Measurements from ENCODE around the gene SPHK2.
"Not testable (repeated sequence)": the region's sequence is repeated elsewhere in the genome, so short reads cannot be mapped to it uniquely, and the experiment has no call there.

The SPHK2 gene, protein sequence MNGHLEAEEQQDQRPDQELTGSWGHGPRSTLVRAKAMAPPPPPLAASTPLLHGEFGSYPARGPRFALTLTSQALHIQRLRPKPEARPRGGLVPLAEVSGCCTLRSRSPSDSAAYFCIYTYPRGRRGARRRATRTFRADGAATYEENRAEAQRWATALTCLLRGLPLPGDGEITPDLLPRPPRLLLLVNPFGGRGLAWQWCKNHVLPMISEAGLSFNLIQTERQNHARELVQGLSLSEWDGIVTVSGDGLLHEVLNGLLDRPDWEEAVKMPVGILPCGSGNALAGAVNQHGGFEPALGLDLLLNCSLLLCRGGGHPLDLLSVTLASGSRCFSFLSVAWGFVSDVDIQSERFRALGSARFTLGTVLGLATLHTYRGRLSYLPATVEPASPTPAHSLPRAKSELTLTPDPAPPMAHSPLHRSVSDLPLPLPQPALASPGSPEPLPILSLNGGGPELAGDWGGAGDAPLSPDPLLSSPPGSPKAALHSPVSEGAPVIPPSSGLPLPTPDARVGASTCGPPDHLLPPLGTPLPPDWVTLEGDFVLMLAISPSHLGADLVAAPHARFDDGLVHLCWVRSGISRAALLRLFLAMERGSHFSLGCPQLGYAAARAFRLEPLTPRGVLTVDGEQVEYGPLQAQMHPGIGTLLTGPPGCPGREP
- 3.4 to 18.9 (median 6.7) reads per million in 17 experiments for total RNA-seq

DNA sequence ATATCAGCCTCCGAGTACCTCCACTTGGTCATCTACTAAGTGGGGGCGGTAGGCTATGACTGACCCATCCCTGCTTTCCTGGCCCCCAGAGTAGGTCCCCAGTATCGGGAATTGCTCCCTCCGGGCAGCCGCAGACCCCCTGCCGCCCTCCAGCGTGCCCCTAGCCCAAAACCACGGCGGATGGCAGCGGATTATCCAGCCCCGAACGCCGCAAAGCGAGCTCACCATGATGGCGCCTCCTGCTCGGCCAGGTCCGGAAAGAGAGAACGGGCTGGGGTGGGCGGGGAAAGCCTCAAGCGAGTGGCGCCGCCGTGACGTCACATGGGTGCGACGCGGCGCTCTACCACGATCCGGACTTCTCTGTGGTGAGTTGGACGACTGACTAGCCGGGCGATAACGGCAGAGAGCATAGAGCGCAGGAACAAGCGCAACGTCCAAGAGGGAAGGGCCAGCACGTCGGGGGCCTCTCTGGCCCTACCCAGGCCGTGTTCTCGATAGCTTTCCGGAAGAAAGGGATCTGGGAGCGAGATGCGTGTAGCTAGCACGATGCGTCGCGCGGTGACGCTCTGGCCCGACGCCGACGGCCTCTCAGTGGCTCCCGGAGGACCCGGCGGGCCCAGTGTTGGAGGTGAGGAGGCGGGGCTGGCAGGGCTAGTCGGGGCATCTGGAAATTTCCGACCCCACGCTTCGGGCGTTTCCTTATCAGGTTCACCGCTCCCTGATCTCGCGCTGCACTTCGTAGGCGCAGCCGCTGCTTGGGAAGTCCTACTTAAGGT lies at the start of gene SPHK2, which contains the start of gene RPL18:
Gene SPHK2 (plus strand): TSS at position 591 of the 776 bp plus-strand sequence. CDS start 1,009 bp downstream, outside the sequence.
Gene RPL18 (minus strand): TSS at position 263 of the 776 bp plus-strand sequence. CDS start 35 bp downstream, at position 228.
- DNase-seq: peak; percentile 99

DNA sequence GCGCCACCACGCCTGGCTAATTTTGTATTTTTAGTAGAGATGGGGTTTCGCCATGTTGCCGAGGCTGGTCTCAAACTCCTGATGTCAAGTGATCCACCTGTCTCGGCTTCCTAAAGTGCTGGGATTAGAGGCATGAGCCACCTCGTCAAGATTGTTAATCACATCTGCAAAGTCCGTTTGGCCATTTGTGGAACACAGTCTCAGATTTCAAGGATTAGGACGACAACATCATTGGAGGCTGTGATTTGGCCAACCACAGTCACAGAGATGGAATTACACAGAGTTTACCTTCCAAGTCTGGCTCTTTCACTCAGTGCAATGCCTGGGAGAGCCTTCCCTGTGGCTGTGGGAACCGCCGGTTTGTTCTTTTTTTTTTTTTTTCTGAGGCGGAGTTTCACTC lies 49.5 kb upstream of the SPHK2 start:
- DNase-seq: no peak

DNA sequence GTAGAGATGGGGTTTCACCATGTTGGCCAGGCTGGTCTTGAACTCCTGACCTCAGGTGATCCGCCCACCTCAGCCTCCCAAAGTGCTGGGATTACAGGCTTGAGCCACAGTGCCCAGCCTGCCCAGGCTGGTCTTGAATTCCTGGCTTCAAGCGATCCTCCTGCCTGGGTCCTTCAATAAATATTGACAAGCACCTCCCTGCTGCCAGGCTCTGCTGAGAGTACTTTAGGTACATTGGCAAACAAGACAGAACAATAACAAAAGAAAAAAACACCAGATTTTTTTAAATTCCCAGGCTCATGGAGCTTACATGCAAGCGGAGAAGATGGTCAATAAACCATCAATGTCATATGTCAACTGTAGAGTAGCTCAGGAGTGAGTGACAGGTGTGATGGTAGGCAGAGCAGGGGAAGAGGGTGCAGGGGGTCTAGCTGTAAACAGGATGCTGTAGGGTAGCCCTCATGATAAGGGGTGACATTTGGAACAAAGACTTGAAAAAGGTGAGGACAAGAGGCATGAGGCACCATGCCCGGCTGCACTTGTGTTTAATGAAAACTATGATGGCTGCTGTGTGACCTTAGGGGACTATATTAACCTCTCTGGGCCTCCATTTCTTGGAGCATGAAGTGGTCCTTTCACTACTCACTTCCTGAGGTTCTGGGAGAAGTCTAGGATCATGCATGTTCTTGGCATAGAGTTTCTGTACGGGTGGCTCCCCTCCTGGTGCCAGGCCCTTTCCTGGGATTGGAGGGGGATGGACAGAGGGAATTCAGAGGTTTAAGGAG lies 47.7 kb upstream of the SPHK2 start:
- no peak for DNase-seq

DNA sequence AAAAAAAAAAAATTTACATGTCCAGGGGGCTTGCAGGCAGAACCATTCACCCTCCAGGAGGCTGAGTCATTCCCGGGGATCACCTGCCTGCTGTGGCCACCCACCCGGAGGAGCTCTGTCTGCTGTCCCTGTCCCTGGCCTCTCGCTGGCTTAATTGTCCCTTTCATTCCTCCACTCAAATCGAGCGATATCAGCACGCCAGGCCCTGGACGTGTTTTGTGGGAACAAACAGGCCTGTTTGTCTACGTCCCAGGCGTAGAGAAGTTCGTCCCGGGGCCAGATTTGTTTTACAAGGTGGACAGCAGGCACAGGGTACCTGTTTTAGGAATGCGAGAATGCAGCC lies 46.2 kb upstream of the SPHK2 start:
- DNase-seq: no peak

DNA sequence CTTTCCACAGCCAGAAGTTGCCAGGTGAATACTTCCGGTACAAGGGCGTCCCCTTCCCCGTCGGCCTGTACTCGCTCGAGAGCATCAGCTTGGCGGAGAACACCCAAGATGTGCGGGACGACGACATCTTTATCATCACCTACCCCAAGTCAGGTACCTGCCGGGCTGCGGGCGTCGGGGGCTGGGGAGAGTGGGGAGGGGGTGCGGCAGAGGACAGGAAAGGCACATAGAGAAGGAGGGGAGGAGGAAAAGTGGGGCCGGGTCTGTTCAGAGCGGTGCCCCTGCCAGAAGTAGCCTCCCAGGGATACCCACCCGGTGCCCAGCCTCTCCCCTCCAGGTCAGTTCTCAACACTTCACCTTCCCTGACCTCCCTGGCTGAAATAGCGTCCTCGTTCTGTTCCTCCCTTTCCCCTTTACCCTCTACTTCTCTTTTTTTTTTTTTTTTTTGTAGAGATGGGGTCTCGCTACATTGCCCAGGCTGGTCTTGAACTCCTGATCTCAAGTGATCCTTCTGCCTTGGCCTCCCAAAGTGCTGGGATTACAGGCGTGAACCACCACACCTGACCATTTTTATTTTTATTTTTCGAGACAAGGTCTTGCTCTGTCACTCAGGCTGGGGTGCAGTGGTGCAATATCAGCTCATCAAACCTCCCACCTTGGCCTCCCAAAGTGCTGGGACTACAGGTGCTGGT lies 43.2 kb upstream of the SPHK2 start:
- DNase-seq: no peak

DNA sequence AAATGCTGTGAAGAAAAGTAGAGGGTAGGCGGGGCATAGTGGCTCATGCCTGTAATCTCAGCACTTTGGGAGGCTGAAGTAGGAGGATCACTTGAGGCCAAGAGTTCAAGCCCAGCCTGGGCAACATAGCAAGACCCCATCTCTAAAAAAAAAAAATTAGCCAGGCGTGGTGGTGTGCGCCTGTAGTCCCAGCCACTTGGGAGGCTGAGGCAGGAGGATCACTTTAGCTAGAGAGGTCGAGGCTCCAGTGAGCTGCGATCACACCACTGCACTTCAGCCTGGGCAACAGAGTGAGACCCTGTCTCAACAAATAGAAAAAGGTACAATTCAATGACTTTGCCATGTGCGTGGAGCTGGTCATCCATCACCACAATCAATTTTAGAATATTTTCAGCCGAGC lies 41.4 kb upstream of the SPHK2 start:
- not testable (repeated sequence) for DNase-seq

DNA sequence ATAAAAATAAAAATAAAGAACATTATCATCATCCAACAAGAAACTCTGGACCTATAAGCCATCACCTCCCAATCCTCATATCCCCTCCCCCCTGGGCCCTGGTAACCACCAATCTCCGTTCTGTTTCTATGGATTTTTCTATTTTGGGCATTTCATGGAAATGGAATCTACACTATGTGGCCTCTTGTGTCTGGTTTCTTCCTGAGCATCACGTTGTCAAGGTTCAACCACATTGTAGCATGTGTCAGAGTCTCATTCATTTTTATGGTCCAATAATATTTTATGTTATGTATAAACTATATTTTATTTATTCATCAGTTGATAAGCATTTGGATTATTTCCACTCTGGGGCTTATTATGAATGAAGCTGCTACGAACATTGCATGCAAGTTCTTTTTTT lies 40.4 kb upstream of the SPHK2 start:
- no peak for DNase-seq

DNA sequence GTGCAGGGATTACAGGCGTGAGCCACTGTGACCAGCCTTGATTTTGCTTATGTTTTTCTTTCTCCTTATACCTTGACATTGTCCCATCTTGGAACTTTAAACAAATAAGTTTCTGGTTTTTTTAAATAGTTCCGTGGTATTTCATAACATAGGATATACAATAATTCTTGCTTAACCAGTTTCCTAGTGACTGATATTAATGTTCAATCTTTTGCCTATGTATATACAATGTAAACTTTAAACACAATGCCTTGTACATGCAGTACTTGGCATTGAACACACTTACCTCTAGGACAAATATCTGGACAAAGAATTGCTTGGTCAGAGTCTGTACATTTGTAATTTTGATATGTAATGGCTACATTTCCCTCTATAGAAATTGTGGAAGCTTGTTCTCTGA lies 37.1 kb upstream of the SPHK2 start:
- no peak for DNase-seq

DNA sequence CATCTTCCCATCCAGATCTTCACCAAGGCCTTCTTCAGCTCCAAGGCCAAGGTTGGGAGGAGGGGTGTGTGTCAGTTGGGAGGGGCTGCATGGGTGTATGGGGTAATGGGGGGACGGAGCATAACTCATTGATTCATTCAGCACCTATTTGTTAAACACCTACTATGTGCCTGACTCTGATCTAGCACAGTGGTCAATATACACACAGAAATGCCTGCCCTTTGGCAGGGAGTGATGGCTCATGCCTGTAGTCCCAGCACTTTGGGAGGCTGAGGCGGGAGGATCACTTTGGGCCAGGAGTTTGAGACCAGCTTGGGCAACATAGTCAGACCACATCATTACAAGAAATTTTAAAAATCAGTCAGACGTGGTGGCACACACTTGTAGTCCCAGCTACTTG lies 31.9 kb upstream of the SPHK2 start:
- DNase-seq: no peak

DNA sequence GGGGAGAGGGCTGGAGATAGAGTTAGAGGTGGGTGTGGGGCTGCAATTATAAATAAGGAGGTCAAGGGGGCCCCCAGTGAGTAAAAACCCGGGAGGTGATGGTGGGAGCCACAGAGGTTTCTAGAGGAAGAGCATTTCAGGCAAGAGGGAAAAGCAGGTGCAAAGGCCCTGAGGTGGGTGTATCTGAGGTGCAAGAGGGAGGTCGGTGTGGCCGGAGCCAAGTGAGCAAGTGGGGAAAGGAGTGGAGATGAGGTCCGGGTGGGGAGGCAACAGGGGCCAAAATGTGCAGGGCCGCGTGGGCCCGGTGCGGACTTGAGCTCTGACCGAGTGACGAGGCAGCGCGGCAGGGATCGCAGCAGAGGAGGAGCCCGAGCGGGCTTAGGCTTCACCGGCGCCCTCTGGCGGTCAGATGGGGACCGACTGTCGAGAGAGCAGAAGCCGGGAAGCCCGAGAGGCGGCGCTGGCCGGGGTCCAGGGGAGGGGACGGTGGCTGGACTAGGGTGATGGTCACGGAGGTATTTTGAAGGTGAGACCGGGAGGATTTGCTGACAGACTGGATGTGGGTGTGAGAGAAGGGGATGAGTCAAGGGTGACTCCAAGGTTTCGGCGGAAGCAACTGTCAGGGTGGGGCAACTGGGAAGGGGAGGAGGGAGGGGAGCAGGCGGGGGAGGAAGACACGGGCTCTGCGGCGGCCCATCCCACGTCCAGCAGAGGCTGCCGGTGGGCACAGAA lies 30.5 kb upstream of the SPHK2 start:
- peak; percentile 92 to 97 (median 96) for DNase-seq

DNA sequence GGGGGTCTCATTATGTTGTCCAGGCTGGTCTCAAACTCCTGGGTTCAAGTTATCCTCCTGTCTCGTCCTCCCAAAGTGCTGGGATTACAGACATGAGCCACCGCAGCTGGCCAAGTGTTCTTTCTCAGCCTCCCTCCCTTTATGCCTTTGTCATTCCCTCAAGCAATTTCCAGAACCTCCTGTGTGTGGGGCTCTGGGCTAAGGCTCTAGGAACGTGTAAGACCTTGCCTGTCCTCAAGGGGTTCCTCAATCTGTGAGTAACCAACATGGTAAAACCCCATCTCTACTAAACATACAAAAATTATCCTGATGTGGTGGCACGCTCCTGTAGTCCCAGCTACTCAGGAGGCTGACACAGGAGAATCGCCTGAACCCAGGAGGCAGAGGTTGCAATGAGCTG lies 28.3 kb upstream of the SPHK2 start:
- peak; percentile 12 to 38 (median 20) for DNase-seq

DNA sequence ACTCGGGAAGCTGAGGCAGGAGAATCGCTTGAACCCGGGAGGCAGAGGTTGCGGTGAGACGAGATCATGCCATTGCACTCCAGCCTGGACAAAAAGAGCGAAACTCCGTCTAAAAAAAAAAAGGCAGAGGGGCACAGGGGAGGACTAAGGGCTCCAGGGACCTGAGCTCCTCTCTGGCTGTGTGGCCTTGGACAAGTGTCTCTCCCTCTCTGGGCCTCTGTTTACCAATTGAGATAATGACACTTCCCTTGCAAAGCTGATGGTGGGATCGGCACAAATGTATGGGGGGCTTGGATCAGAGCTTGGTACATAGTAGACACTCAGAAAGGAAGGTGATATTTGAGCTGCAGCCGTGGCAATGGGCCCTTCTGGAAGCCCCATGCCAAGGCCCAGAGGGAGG lies 24.1 kb upstream of the SPHK2 start:
- DNase-seq: no peak

DNA sequence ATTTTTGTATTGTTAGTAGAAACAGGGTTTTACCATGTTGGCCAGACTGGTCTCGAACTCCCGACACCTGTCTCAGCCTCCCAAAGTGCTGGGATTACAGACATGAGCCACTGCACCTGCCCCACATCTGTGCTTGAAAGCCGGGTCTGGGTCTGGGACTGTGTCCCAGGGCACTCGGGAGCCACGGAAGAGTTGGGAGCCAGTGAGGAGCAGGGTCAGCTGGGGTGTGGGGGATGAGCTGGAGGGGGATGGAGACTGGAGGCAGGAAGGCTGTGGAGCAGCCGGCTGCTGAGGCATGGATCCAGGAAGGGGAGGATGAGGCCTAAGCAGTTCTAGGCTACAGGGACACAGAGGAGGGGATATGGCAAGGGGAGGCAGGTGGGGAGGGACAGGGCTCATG lies 23.5 kb upstream of the SPHK2 start:
- no peak for DNase-seq

DNA sequence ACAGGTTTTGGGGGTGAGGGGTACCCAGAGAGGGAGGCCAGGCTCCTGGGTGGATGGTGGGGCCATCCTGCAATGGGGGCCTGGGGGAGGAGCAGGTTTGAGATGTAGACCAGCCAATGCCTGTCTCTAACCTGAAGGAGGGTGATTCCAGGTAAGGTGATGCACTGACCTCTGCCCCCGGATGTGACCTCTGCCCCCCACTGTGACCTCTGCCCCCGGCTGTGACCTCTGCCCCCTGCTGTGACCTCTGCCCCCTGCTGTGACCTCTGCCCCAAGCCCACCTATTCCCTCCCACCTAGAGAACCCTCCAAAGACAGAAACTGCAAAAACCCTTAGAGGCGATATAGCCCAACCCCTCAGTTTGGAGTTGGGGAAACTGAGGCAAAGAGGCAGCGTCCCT lies 23.1 kb upstream of the SPHK2 start:
- no peak for DNase-seq

DNA sequence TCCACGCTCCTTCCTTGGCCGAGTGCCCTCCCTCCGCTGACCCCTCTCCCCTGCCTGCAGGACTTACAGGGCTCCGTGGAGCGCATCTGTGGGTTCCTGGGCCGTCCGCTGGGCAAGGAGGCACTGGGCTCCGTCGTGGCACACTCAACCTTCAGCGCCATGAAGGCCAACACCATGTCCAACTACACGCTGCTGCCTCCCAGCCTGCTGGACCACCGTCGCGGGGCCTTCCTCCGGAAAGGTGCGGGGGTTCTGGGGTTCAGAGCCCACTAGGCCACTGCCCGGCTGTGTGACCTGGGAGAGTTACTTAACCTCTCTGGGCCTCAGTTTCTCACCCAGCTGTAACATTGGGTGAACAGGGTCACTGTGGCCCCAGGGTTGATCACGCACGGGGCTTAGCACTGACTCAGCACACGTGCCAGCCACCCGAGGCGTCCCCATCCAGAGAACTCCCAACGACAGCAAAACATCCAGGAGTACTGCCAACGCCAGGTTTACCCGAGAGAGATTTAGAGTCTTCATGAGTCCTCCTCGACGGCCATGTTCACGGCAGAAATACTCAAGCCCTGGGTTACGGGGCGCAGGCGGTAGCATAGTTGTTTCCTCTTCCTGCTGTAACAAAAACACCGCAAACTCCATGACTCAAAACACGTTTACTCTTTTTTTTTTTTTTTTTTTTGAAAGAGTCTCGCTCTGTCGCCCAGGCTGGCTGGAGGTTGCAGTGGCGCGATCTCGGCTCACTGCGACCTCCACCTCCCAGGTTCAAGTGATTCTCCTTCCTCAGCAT lies 22.4 kb upstream of the SPHK2 start:
- peak in 2 of 4 experiments; percentile 25 to 35 for DNase-seq

DNA sequence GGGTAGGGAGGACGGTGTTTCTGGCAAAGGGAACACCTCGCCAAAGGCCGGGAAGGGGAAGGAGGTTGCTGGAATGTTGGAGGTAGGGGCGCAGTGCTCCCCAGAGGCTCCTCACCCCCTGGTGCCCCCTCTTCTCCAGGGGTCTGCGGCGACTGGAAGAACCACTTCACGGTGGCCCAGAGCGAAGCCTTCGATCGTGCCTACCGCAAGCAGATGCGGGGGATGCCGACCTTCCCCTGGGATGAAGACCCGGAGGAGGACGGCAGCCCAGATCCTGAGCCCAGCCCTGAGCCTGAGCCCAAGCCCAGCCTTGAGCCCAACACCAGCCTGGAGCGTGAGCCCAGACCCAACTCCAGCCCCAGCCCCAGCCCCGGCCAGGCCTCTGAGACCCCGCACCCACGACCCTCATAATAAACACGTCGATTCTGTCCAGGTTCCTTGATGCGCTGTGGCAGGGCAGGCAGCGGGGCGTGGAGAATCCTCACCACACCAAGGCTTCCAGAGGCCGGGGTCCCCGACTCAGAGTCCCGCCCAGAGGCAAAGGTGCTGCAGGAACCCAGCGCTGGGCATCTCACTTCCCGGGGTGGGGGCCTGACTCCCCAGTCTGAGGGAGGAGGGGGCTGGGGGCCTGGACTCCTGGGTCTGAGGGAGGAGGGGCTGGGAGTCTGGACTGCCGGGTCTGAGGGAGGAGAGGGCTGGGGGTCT lies 20.2 kb upstream of the SPHK2 start:
- no peak for DNase-seq

DNA sequence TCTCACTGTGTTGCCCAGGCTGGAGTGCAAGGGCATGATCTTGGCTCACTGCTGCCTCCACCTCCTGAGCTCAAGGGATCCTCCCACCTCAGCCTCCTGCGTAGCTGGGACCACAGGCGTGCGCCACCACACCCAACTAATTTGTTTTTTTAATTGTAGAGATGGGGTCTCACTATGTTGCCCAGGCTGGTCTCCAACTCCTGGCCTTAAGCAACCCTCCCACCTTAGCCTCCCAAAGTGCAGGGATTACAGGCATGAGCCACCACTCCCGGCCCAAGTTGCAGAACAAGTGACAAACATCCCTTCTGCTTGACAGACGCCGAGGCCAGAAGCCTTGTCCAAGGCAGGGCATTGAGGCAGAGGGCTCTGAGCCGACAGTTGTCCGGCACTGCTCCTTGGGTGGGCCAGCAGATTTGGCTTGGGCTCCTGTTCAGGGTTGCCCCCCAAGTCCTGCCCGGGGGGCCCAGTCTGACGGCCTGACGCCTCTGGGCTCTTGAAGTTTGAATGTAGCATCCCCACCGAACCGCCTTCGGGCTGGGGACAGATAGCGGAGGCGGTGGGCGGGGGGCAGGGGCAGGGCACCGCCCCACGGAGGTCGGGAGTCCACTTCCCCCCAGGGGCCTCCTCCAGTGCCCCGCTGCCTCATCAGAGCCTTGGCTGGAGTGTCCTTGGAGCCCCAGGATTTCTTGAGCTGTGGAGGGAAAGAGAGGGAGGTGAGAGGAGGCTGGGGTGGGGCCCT lies 18.5 kb upstream of the SPHK2 start:
- no peak for DNase-seq

DNA sequence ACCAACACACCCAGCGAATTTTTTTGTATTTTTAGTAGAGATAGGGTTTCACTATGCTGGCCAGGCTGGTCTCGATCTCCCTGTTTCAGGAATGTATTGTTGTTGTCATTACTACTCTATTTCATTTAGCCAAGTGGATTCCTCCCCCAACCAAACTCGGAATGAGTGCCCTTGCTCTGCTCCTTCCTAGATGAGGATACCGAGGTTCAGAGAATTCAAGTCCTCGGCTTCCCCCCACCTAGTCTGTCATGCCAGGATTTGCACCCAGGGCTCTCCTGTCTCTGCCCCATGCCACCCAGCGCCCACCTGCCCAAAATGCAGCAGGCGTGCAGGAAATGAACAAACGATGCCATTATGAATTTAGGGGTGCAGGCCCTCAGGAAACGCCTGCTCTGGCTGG lies 16.3 kb upstream of the SPHK2 start:
- no peak for DNase-seq

DNA sequence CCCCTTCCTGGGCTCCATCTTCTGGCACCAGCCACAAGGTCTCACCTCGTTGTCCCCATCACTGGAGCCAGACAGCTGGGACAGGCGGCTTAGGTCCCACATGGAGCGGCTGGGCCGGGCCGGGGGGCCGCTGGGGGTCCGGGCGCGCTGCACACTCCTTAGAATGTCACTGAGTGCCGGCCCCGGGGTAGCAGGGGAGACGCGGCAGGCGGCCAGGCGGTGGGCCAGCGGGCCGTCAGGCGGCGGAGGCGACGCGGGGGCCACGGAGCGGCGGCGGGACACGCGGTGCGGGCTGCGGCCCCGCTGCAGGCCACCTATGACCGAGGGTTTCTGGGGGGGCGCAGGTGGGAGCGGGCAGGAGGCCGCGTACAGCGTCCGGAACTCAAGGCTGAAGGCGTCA lies 15.9 kb upstream of the SPHK2 start:
- DNase-seq: no peak
